ENCODE results near the gene CNOT6L. TPM values are rescaled to one million over a fixed set of nuclear protein-coding genes. Genes with fewer than 3 reads are reported as not detected.

The CNOT6L gene
- total and polyA plus RNA-seq, 2 of the 4 experiments (the other 2 are of a cell fraction) = 3.5 to 21.1 TPM

- TF ChIP-seq, protein P1, sequence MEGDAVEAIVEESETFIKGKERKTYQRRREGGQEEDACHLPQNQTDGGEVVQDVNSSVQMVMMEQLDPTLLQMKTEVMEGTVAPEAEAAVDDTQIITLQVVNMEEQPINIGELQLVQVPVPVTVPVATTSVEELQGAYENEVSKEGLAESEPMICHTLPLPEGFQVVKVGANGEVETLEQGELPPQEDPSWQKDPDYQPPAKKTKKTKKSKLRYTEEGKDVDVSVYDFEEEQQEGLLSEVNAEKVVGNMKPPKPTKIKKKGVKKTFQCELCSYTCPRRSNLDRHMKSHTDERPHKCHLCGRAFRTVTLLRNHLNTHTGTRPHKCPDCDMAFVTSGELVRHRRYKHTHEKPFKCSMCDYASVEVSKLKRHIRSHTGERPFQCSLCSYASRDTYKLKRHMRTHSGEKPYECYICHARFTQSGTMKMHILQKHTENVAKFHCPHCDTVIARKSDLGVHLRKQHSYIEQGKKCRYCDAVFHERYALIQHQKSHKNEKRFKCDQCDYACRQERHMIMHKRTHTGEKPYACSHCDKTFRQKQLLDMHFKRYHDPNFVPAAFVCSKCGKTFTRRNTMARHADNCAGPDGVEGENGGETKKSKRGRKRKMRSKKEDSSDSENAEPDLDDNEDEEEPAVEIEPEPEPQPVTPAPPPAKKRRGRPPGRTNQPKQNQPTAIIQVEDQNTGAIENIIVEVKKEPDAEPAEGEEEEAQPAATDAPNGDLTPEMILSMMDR (conservative IDR thresholded peaks at IDR 0.05; ENCODE audit: low read depth, low read length) = no peak
- TF ChIP-seq RFX5 (IDR thresholded peaks at IDR 0.05; ENCODE audit: low read depth, low read length) (no peak), MAZ (IDR thresholded peaks at IDR 0.05; ENCODE audit: borderline replicate concordance, low read depth, low read length) (peak; percentile 66; the same call in 1 of the 2 replicates)
These were observed 123.4 kb downstream of the CNOT6L start (continued) for GRCh38 chr4:77695774-77696173.

DNA sequence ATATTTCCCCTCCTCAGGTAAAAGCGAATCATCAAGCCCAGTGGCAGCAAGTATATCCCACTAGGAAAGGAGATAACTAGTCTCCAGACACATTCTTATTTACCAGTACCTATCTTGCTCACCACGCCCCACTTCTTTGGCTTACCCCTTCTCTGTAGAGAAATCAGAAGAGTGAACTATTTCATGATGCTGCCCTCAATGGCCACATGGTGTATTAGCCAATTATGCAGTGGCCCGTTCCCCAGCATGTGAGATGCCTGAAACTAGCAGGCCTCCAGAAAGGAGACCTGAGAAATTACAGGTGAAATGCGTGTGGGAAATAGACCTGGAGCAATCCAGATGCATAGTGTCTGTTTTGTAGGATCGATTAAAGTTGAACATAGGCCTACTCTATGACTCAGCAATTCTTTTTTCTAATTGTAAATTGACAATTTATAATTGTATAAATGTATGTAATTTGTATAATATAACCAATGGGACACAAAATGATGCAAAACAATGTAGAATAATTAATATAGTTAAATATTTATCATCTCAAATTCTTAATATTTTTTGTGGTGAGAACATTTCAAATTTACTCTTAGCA is 126.2 kb downstream of the CNOT6L start:
- no peak overlapping the region for H2AK5ac ChIP-seq (ENCODE audit: low read depth, low read length)
- no peaks in the 10 kb centered on the region for H3K9me3 ChIP-seq (ENCODE audit: control insufficient read depth, insufficient read depth, low read length)
- H4K8ac ChIP-seq (ENCODE audit: low read depth in 2 of 2, low read length in 2 of 2) = no peak overlapping the region
- no peak overlapping the region for H3K4me3 ChIP-seq (ENCODE audit: insufficient read depth, low read depth, low read length)
- no peaks in the 10 kb centered on the region for H3K36me3 ChIP-seq (ENCODE audit: control insufficient read depth, insufficient read depth, low read length)
- no TSS peak for BruUV-seq (replicated peaks)
- peaks cover 16% of the 10 kb centered on the region for H3K27me3 ChIP-seq (ENCODE audit: control insufficient read depth, insufficient read depth, low read length)
- no peak overlapping the region for H2AK9ac ChIP-seq (replicated peaks; ENCODE audit: low read depth, low read length, poor library complexity)
- H3K14ac ChIP-seq (replicated peaks; ENCODE audit: low read depth, low read length) = no peak overlapping the region
- no peak overlapping the region for H2BK5ac ChIP-seq (ENCODE audit: low read depth, low read length, poor library complexity, severe bottlenecking)
- H2BK20ac ChIP-seq (ENCODE audit: low read depth, low read length) = no peak overlapping the region
- ATAC-seq (ENCODE audit: low read depth) = no peak
- H4K91ac ChIP-seq (ENCODE audit: insufficient read depth, low read depth, low read length) = no peak overlapping the region
- ChIA-PET CTCF (no interaction called here), POLR2A (ENCODE audit: unreplicated experiment) (no interaction called here)
- intact Hi-C loops (cut with micrococcal nuclease) (no loop called here), dilution Hi-C loops (cut with HindIII; ENCODE audit: low sequenced_read_pairs, unreplicated experiment) (no loop called here), in situ Hi-C loops (cut with MboI; ENCODE audit: low sequenced_read_pairs) (loop anchor here (10.0 kb wide), 1 partner anchor 308 kb away; no protein-coding TSS in a partner anchor)
- no peaks in the 10 kb centered on the region for H3K9me1 ChIP-seq (ENCODE audit: insufficient read depth, low read length)
- TF ChIP-seq RCOR1 (IDR thresholded peaks at IDR 0.05; ENCODE audit: insufficient replicate concordance, low read length) (no peak), NFE2L2 (IDR thresholded peaks at IDR 0.05; ENCODE audit: low read depth, low read length) (peak; percentile 80), MXI1 (IDR thresholded peaks at IDR 0.05; ENCODE audit: borderline replicate concordance, low read depth, low read length) (no peak), POLR2A (IDR thresholded peaks at IDR 0.05; ENCODE audit: low read depth, low read length) (no peak)
- H4K20me1 ChIP-seq (ENCODE audit: insufficient read depth, low read length) = no peaks in the 10 kb centered on the region
- WGBS, 2 experiments (ENCODE audit: extremely low coverage in 2 of 2, insufficient read length in 1 of 2) = 100% methylated on average over 1 of the region's 5 CpGs; no CpG with 5 or more reads in 1 of the 2 experiments
- H3K79me1 ChIP-seq (ENCODE audit: low read depth in 1 of 2, low read length in 2 of 2) = no peaks in the 10 kb centered on the region
- no peak overlapping the region for H2AFZ ChIP-seq (replicated peaks; ENCODE audit: low read length, poor library complexity)
- H3K4me2 ChIP-seq (ENCODE audit: low read depth, low read length) = no peak overlapping the region
- no peak overlapping the region for H2BK120ac ChIP-seq (ENCODE audit: low read depth, low read length)
- no peak overlapping the region for H3K56ac ChIP-seq (ENCODE audit: extremely low read depth, insufficient read depth, low read length)
- no peak overlapping the region for H2BK15ac ChIP-seq (ENCODE audit: low read depth, low read length)
- H3K18ac ChIP-seq (ENCODE audit: low read depth, low read length) = no peak overlapping the region
- H4K5ac ChIP-seq (ENCODE audit: low read depth, low read length) = no peak overlapping the region
- H3K4me1 ChIP-seq (ENCODE audit: control insufficient read depth, insufficient read depth, low read length) = peaks cover 2% of the 10 kb centered on the region; the same call in 1 of the 2 replicates
- no peak for DNase-seq
- H3K9ac ChIP-seq (ENCODE audit: low read depth, low read length) = no peak overlapping the region
- no peak overlapping the region for H3K23ac ChIP-seq (ENCODE audit: low read depth, low read length)
- H3K4ac ChIP-seq (ENCODE audit: low read depth, low read length) = no peak overlapping the region
- no peak overlapping the region for H3K27ac ChIP-seq (ENCODE audit: insufficient read depth, low read length)
